A172 (cell line): Measurements from ENCODE around the gene WWOX. TPM values are rescaled to one million over a fixed set of nuclear protein-coding genes. Genes with fewer than 3 reads are reported as not detected.

Experiments used
- DNase-seq: peaks from one replicate; pipeline ENCODE4 v3.0.0-alpha.2; 2015; ENCODE audit warnings: low spot score
- total RNA-seq: library from RNA; depleted of rRNA; stranded (reverse); fragments of >200 nt; shearing (Covaris generic); gene quantifications from 2 replicates; pipeline ENCODE4 v1.2.3, GENCODE V29; 2014

The WWOX gene
- total RNA-seq, 1 experiment from 2014 or later = 29.6 TPM

GRCh38 chr16:79171504-79171903 is 1072.0 kb downstream of the WWOX start:
- no peak for DNase-seq

- no peak for DNase-seq
Observed at GRCh38 chr16:79171931-79172705, 1072.7 kb downstream of the WWOX start.

GRCh38 chr16:79172976-79173500 is 1073.6 kb downstream of the WWOX start:
- no peak for DNase-seq

- no peak for DNase-seq
Observed at GRCh38 chr16:79173919-79174318, 1074.5 kb downstream of the WWOX start.

- DNase-seq = no peak
Observed at GRCh38 chr16:79175286-79176057, 1076.0 kb downstream of the WWOX start.

GRCh38 chr16:79177018-79177417 is 1077.6 kb downstream of the WWOX start:
- DNase-seq = no peak

GRCh38 chr16:79181419-79181818 is 1082.0 kb downstream of the WWOX start:
- no peak for DNase-seq

GRCh38 chr16:79182616-79183015 is 1083.2 kb downstream of the WWOX start:
- no peak for DNase-seq

- no peak for DNase-seq
Observed at GRCh38 chr16:79183571-79183970, 1084.1 kb downstream of the WWOX start.

- DNase-seq = no peak
Observed at GRCh38 chr16:79184464-79185030, 1085.1 kb downstream of the WWOX start.

- DNase-seq = no peak
Observed at GRCh38 chr16:79185711-79186110, 1086.3 kb downstream of the WWOX start.

- DNase-seq = no peak
Observed at GRCh38 chr16:79186196-79186595, 1086.7 kb downstream of the WWOX start.

- DNase-seq = no peak
Observed at GRCh38 chr16:79188115-79188738, 1088.8 kb downstream of the WWOX start.

GRCh38 chr16:79188739-79189122 is 1089.3 kb downstream of the WWOX start:
- DNase-seq = no peak

GRCh38 chr16:79190542-79190941 is 1091.1 kb downstream of the WWOX start:
- no peak for DNase-seq

- no peak for DNase-seq
Observed at GRCh38 chr16:79191933-79192332, 1092.5 kb downstream of the WWOX start.

GRCh38 chr16:79192904-79193303 is 1093.5 kb downstream of the WWOX start:
- no peak for DNase-seq

- DNase-seq = no peak
Observed at GRCh38 chr16:79194291-79194690, 1094.8 kb downstream of the WWOX start.

- DNase-seq = no peak
Observed at GRCh38 chr16:79195938-79196337, 1096.5 kb downstream of the WWOX start.

- DNase-seq = no peak
Observed at GRCh38 chr16:79201436-79201835, 1102.0 kb downstream of the WWOX start.

GRCh38 chr16:79202977-79203376 is 1103.5 kb downstream of the WWOX start:
- DNase-seq = no peak

GRCh38 chr16:79204486-79204885 is 1105.0 kb downstream of the WWOX start:
- no peak for DNase-seq
